Measurements from ENCODE around the gene PVALB. TPM values are rescaled to one million over a fixed set of nuclear protein-coding genes. Genes with fewer than 3 reads are reported as not detected.

Gene PVALB
- total RNA-seq, 1 donor from 2014 or later: not detected

GRCh38 chr22:36852056-36852973, 35.5 kb upstream of the PVALB start:
- intact Hi-C loops (cut with micrococcal nuclease): no loop called here
- no peak overlapping the region for H3K4me3 ChIP-seq
- TF ChIP-seq, protein P1, sequence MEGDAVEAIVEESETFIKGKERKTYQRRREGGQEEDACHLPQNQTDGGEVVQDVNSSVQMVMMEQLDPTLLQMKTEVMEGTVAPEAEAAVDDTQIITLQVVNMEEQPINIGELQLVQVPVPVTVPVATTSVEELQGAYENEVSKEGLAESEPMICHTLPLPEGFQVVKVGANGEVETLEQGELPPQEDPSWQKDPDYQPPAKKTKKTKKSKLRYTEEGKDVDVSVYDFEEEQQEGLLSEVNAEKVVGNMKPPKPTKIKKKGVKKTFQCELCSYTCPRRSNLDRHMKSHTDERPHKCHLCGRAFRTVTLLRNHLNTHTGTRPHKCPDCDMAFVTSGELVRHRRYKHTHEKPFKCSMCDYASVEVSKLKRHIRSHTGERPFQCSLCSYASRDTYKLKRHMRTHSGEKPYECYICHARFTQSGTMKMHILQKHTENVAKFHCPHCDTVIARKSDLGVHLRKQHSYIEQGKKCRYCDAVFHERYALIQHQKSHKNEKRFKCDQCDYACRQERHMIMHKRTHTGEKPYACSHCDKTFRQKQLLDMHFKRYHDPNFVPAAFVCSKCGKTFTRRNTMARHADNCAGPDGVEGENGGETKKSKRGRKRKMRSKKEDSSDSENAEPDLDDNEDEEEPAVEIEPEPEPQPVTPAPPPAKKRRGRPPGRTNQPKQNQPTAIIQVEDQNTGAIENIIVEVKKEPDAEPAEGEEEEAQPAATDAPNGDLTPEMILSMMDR (IDR thresholded peaks at IDR 0.05; ENCODE audit: borderline replicate concordance): no peak
- no peak for DNase-seq
- H3K4me1 ChIP-seq: peaks cover 8% of the 10 kb centered on the region
- peak overlapping the region; percentile 43 for H3K27ac ChIP-seq (replicated peaks)
- H3K27me3 ChIP-seq (ENCODE audit: low read depth): peaks cover 45% of the 10 kb centered on the region
- H3K36me3 ChIP-seq: no peaks in the 10 kb centered on the region
- H3K9me3 ChIP-seq (replicated peaks): no peaks in the 10 kb centered on the region

DNA sequence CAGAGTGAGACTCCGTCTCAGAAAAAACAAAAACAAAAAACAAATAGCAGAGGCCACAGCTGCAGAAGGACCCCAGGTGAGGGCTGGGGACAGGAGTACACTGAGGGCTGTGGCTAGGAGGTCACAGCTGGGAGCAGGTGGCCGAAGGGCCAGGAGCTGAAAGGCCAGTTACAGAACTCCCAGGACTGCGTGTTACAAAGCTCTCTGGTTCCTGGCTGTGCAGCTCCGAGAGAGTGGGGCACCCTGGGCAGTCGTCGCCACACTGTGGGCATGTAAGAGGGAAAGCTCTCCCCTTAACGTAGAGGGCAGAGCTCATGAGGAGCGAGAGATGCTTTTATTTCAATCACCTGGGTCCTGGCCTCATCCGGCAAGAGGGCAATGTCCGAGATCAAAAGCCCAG, 33.8 kb upstream of the PVALB start:
- no peak overlapping the region for H3K4me3 ChIP-seq
- DNase-seq: no peak
- H3K4me1 ChIP-seq: peaks cover 2% of the 10 kb centered on the region
- H3K36me3 ChIP-seq: no peaks in the 10 kb centered on the region
- TF ChIP-seq, protein P1 (IDR thresholded peaks at IDR 0.05; ENCODE audit: borderline replicate concordance): no peak
- H3K27ac ChIP-seq (replicated peaks): no peak overlapping the region
- intact Hi-C loops (cut with micrococcal nuclease): no loop called here
- H3K9me3 ChIP-seq (replicated peaks): no peaks in the 10 kb centered on the region
- peaks cover 54% of the 10 kb centered on the region for H3K27me3 ChIP-seq (ENCODE audit: low read depth)

- no peak overlapping the region for H3K27ac ChIP-seq (replicated peaks)
Observed at GRCh38 chr22:36850056-36850455, 33.2 kb upstream of the PVALB start.

GRCh38 chr22:36846949-36847348, 30.1 kb upstream of the PVALB start:
- TF ChIP-seq, protein P1 (IDR thresholded peaks at IDR 0.05; ENCODE audit: borderline replicate concordance): no peak
- H3K9me3 ChIP-seq (replicated peaks): no peaks in the 10 kb centered on the region
- no peak for DNase-seq
- no peak overlapping the region for H3K27ac ChIP-seq (replicated peaks)
- intact Hi-C loops (cut with micrococcal nuclease): no loop called here
- H3K4me3 ChIP-seq: no peak overlapping the region
- peaks cover 92% of the 10 kb centered on the region for H3K27me3 ChIP-seq (ENCODE audit: low read depth)
- no peaks in the 10 kb centered on the region for H3K4me1 ChIP-seq
- no peaks in the 10 kb centered on the region for H3K36me3 ChIP-seq

More at GRCh38 chr22:36850056-36850455, 33.2 kb upstream of the PVALB start:
- H3K9me3 ChIP-seq (replicated peaks): no peaks in the 10 kb centered on the region
- intact Hi-C loops (cut with micrococcal nuclease): no loop called here
- no peak overlapping the region for H3K4me3 ChIP-seq
- DNase-seq: no peak
- H3K27me3 ChIP-seq (ENCODE audit: low read depth): peaks cover 61% of the 10 kb centered on the region
- TF ChIP-seq, protein P1 (IDR thresholded peaks at IDR 0.05; ENCODE audit: borderline replicate concordance): no peak
- H3K36me3 ChIP-seq: no peaks in the 10 kb centered on the region
- no peaks in the 10 kb centered on the region for H3K4me1 ChIP-seq

DNA sequence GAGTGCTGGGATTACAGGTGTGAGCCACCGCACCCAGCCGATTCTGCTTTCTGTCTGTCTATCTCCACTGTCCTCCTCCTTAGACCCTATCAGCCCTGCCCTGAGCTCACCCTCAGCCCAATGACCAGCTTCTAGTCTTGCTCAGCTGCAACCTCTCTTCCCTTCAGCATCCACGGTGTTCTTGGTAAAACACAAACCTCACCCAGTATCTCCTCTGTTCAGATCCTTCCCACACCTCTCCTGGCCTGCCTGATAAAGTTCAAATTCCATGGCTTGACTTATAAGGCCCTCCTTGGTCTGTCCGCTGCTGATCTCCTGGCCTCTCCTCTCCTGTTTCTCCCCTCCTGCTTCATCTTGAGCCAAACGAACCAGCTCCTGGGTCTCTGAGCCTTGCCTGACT, 29.4 kb upstream of the PVALB start:
- Histone ChIP-seq H3K27ac (replicated peaks) (no peak overlapping the region), H3K27me3 (ENCODE audit: low read depth) (peaks cover 98% of the 10 kb centered on the region), H3K9me3 (replicated peaks) (no peaks in the 10 kb centered on the region), H3K4me3 (no peak overlapping the region), H3K4me1 (no peaks in the 10 kb centered on the region), H3K36me3 (no peaks in the 10 kb centered on the region)
- TF ChIP-seq, protein P1 (IDR thresholded peaks at IDR 0.05; ENCODE audit: borderline replicate concordance): no peak
- intact Hi-C loops (cut with micrococcal nuclease): no loop called here
- DNase-seq: no peak
